AG04450 (cell line): ENCODE measurements around the gene TRAPPC2L. TPM values are rescaled to one million over a fixed set of nuclear protein-coding genes. Genes with fewer than 3 reads are reported as not detected.
"Not testable (repeated sequence)": the region's sequence is repeated elsewhere in the genome, so short reads cannot be mapped to it uniquely, and the experiment has no call there.

ENCODE experiments used
- CTCF ChIA-PET: fragments of 300-600, 350-600 bp; formaldehyde crosslinking; extraction: SDS; loops from one replicate; lab custom pipeline; 2022; ENCODE audit warnings: antibody characterized with exemption, inconsistent platforms; lab: Charles Lee
- POLR2A ChIA-PET: fragments of 350-600 bp; formaldehyde crosslinking; extraction: SDS; loops from one replicate; lab custom pipeline; 2021; ENCODE audit warnings: antibody characterized with exemption, inconsistent platforms; lab: Yijun Ruan, JAX
- DNase-seq: peaks from one replicate; pipeline ENCODE4 v3.0.0-alpha.2; 2011; ENCODE audit warnings: low read depth, low spot score
- H3K27ac ChIP-seq: one replicate; pipeline ENCODE4 v1.5.1; 2012; ENCODE audit warnings: low read depth, low read length, control low read depth
- H3K27me3 ChIP-seq: one replicate; pipeline ENCODE4 v1.6.0; 2012; ENCODE audit warnings: low read length; ENCODE audit not compliant: control insufficient read depth, insufficient read depth
- H3K4me3 ChIP-seq: 2 replicates; pipeline ENCODE4 v1.5.1; 2011; ENCODE audit warnings: mild to moderate bottlenecking, low read depth, low read length, control low read depth
- H3K9me3 ChIP-seq: 2 replicates; pipeline ENCODE4 v1.5.1; 2012; ENCODE audit warnings: low read length; ENCODE audit not compliant: control insufficient read depth, insufficient read depth
- CTCF ChIP-seq: IDR thresholded peaks from 2 replicates; pipeline ENCODE4 v1.5.1; 2011; ENCODE audit warnings: low read depth, low read length, control low read depth, inconsistent platforms
- polyA plus RNA-seq: library from polyadenylated mRNA; depleted of rRNA; stranded (reverse); fragments of >200 nt; gene quantifications from 2 replicates; pipeline ENCODE4 v1.2.3, GENCODE V29; 2011

The TRAPPC2L gene
- polyA plus RNA-seq, 1 experiment = 72.8 TPM

GRCh38 chr16:88892065-88892464 is 35.1 kb downstream of the TRAPPC2L start:
- CTCF ChIA-PET = no interaction called here
- DNase-seq = no peak
- Histone ChIP-seq H3K4me3 (no peak overlapping the region), H3K27me3 (no peaks in the 10 kb centered on the region), H3K9me3 (peaks cover 31% of the 10 kb centered on the region), H3K27ac (no peak overlapping the region)
- TF ChIP-seq CTCF = no peak
- POLR2A ChIA-PET = no interaction called here

GRCh38 chr16:88893127-88893968 is 36.4 kb downstream of the TRAPPC2L start:
- Histone ChIP-seq H3K4me3 (no peak overlapping the region), H3K27ac (no peak overlapping the region), H3K9me3 (peaks cover 30% of the 10 kb centered on the region), H3K27me3 (no peaks in the 10 kb centered on the region)
- ChIA-PET CTCF (no interaction called here), POLR2A (no interaction called here)
- no peak for DNase-seq
- TF ChIP-seq CTCF = no peak

- CTCF ChIA-PET, DNase-seq, H3K27ac ChIP-seq, POLR2A ChIA-PET, H3K27me3 ChIP-seq, H3K4me3 ChIP-seq: not testable (repeated sequence)
- H3K9me3 ChIP-seq = peaks cover 24% of the 10 kb centered on the region
Measured at GRCh38 chr16:88894266-88894665, 37.3 kb downstream of the TRAPPC2L start.

DNA sequence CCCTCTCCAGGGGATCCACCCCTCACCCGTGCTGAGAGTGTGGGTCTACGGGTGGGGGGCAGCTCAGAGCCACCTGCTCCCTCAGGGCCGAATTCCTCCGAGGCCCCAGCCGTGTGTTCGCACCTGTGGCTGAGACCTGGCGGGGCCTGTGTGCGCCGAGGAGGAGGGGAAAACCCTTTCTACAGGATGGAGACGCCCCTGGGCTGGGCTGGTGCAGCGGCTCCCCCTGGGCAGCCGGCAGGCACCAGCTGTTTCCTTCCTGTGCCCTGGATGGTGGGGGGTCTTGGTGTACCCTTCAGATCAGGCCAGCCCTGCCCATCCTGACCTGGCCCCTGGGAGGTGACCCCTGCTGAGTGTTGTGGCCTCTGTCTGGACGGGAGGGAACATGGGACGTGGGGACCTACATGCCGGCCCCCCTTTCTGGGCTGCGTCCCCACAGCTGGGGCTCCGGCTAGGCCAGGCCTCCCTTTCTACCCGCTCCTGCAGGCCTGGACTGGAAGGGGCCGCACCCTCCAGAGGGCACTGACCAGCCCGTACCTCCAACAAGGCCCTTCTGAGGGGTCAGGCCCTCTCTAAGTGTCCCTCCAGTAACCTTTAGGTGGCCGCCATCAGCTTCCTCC is 37.9 kb downstream of the TRAPPC2L start:
- CTCF ChIA-PET = no interaction called here
- POLR2A ChIA-PET = no interaction called here
- no peak overlapping the region for H3K27ac ChIP-seq

GRCh38 chr16:88895335-88895734 is 38.4 kb downstream of the TRAPPC2L start:
- DNase-seq = no peak
- H3K9me3 ChIP-seq = peaks cover 13% of the 10 kb centered on the region; the same call in 1 of the 2 replicates
- H3K27ac ChIP-seq = no peak overlapping the region
- POLR2A ChIA-PET = no interaction called here
- TF ChIP-seq CTCF = no peak
- H3K4me3 ChIP-seq = no peak overlapping the region
- peaks cover 14% of the 10 kb centered on the region for H3K27me3 ChIP-seq
- CTCF ChIA-PET = no interaction called here

More for the DNA sequence above, 37.9 kb downstream of the TRAPPC2L start:
- no peak for TF ChIP-seq CTCF
- Histone ChIP-seq H3K9me3 (peaks cover 19% of the 10 kb centered on the region; the same call in 1 of the 2 replicates), H3K27me3 (peaks cover 8% of the 10 kb centered on the region), H3K4me3 (no peak overlapping the region)
- no peak for DNase-seq
